GM03348 (cell line): ENCODE results near the gene TLK1.
"Not testable (repeated sequence)": the region's sequence is repeated elsewhere in the genome, so short reads cannot be mapped to it uniquely, and the experiment has no call there.

ENCODE experiments used
- DNase-seq: peaks from one replicate; pipeline ENCODE4 v3.0.0; 2012; ENCODE audit warnings: low spot score

TLK1 gene

DNA sequence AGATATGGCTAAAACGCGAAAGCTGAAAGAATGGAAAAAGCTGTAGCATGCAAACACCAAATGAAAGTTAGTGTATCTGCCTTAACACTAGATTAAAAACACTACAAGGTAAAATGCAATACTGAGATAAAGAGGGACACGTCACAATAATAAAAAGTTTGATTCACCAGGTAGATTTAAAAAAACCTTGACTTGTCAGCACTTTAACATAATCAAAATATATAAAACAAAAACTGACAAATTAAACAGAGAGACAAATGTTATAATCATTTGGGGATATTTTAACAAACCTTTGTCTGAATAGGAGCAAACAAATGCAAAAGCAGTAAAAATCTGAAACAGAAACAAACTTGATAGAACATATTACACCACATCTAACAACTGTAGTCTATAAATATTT lies 18.3 kb downstream of the TLK1 start:
- DNase-seq = no peak

DNA sequence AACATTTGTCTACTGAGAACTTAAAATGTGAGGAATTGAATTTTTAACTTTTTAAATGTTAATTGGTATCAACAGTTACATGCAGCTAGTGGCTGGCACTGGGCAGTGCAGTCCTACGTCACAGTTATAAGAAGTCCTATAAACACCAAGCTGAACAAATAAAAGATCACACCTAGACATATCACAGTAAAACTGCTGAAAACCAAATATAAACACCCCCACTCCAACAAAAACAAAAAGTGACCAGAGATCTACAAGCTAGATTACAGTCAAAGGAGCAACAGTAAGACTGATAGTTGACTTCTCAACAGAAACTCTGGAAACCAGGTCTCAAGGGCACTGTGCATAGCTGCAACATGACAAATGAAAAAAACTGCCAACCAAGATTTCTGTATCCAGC lies 19.4 kb downstream of the TLK1 start:
- no peak for DNase-seq

DNA sequence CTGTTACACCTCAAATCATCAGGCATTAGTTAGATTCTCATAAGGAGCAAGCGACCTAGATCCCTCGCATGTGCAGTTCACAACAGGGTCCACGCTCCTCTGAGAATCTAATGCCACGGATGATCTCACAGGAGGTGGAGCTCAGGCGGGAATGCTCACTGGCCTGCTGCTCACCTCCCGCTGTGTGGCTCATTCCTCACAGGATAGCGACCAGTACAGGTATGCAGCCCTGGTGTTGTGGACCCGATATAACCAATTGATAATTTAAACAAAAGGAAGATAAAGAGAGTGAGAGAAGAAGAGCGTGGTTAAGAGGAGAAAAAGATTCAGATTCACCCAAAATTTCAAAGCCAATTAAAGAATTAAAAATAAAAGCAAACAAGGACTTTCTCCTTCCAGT lies 20.8 kb downstream of the TLK1 start:
- no peak for DNase-seq

DNA sequence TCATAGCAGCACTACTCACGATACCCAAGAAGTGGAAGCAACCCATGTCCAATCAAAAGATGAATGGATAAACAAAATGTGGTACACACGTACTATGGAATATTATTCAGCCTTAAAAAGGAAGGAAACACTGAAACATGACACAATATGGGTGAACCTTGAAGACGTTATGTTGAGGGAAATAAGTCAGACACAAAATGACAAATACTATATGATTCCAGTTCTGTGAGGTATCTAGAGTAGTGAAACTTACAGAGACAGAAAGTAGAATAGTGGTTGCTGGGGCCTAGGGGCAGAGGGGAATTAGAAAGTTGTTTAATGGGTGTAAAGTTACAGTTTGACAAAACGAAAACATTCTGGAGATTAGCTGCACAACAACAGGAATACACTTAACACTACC lies 24.7 kb downstream of the TLK1 start:
- DNase-seq = no peak

DNA sequence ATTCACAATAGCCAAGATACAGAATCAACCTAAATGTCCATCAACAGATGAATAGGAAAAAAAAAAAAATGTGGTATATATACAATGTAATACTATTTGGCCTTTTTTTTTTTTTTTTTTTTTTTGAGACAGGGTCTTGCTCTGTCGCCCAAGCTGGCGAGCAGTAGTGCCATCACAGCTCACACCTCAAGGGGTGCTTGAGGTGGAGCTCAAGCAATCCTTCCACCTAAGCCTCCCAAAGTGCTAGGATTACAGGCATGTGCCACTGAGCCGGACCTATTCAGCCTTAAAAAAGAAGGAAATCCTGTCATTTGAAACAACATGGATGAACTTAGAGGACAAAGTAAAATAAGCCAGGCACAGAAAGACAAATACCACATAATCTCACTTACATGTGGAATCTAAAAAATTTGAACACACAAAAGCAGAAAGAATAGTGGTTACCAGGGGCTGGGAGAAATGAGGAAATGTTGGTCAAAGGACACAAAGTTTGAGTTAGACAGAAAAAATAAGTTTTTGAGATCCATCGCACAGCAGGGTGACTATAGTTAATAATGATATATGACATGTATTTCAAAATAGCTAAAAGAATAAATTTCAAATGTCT lies 26.0 kb downstream of the TLK1 start:
- no peak for DNase-seq

DNA sequence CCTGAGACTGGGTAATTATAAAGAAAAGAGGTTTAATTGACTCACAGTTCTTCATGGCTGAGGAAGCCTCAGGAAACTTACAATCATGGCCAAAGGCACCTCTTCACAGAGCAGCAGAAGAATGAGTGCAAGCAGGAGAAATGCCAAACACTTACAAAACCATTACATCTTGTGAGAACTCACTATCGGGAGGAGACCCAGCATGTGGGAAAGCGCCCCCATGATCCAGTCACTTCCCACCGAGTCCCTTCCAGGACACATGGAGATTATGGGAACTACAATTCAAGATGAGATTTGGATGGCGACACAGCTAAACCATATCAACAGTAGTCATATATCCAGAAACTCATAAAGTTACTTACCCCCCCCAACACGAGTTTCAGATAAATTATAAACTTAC lies 28.6 kb downstream of the TLK1 start:
- no peak for DNase-seq

DNA sequence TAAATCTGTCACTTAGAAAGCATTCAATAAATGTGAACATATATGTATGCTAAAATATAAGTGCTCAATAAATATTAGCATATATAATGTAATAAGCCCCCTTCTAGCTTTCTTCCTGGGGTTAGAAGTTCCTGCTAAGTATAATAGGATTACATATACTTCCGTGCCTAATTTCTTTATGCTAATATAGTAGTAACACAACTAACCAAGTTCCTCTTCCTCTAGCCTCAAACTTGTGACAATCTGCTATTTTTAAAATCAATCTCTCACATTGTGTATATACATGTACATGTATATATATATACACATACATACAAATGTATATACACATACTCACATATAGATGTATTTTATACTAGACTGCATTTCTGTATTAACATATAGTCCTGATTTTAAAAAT lies 32.2 kb downstream of the TLK1 start:
- no peak for DNase-seq

DNA sequence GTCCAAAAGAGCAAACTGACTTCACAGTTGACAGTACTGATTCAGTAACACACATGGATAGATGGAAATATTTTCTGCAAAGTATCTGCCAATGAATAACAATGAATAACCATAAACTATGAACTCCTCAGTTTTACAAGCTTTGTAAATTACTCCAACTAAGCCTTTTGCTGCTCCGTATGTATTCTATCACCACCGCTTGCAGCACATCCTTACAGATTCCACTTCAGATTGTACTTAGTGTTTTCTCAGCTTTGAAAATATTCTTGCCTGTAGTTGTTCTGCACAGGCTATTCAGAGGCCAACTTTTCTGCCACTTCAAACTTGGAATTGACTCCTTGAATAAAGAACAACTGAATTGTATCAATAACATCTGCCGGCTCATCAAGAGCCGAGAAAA lies 36.2 kb downstream of the TLK1 start:
- DNase-seq = no peak

DNA sequence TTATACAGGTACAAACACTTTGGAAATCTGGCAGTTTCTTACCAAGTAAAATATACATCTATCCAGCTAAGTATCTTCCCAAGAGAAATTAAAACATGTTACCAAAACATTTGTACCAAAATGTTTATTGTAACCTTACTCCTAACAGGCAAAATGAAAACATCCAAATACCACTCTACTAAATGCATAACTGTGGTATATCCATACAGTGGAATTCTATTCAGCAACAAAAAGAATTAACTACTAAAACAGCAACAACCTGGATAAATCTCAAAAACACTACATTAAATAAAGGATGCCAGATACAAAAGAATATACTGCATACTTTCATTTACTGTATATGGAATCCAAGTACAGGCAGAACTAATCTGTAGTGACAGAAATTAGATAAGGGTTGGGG lies 51.1 kb downstream of the TLK1 start:
- DNase-seq = no peak

DNA sequence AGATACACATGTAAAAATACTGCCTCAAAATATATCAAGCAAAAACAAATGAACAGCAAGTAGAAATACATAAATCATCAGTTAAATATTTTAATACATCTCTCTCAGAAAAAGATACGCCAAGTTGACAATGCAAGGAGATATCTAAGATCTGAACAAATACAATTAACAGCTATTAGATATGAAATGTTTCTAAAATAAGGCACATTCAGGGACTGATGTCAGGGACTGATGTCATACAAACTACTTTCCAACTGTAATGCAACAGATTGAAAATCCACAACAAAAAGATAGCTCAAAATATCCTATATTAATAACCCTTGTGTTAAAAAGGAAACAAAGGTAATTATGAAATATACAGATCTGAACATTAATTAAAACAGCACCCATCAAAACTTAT lies 51.7 kb downstream of the TLK1 start:
- no peak for DNase-seq

DNA sequence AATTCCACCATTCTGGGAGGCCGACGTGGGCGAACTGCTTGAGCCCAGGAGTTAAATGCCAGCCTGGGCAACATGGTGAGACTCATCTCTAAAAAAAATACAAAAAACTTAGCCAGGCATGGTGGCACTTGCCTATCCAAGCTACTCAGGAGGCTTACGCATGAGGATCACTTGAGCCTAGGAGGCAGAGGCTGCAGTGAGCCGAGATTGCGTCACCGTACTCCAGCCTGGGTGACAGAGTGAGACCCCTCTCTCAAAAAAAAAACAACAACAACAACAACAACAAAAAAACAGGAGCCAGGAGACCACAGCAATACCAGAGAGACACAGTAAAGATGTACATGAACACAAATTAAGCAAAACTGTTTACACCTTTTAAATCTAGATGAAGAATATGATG lies 52.9 kb downstream of the TLK1 start:
- DNase-seq = no peak

DNA sequence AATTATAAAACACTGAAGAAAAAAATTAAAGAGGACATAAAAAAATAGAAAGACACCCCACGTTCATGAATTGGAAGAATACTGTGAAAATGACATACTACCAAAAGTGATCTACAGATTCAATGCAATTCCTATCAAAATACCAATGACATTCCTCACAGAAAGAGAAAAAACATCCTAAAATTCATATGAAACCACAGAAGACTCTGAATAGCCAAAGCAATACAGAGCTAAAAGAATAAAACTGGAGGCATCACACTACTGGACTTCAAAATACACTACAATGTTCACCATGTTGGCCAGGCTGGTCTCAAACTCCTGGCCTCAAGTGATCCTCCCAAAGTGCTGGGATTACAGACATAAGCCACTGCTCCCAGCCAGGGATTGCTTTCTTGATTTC lies 56.3 kb downstream of the TLK1 start:
- no peak for DNase-seq

DNA sequence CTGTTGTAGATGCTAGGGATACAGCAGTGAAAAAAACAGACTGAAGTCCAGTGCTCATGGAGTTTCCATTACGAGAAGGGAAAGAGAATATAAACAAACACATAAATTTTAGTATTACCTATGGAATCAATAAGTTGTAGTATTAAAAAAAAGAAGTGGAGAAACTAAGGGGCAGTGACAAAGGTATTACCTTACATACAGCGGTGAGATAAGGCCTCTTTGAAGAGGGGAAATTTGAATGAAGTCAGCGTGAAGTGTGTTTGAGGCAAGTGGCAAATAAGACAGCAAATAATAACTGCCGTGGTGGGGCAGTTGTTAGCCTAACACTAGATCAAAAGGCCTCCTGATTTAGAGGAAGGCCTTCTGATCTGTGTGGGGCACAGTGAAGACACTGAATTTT lies 57.9 kb downstream of the TLK1 start:
- no peak for DNase-seq

DNA sequence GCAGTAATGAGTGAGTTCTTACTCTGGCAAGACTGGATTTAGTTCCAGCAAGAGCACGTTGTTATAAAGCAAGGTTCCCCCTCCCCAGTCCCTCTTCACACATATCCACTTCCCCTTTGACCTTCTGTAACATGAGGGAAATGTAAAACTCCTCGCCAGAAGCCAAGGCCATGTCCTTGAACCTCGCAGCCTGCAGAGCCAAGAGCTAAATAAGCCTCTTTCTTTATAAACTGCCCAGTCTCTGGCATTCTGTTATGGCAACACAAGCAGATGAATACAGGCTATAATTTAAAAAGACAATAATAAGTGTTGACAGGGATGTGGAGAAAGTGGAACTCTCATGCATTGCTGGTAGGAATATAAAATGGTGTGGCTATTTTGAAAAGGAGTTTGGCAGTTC lies 60.3 kb downstream of the TLK1 start:
- no peak for DNase-seq

DNA sequence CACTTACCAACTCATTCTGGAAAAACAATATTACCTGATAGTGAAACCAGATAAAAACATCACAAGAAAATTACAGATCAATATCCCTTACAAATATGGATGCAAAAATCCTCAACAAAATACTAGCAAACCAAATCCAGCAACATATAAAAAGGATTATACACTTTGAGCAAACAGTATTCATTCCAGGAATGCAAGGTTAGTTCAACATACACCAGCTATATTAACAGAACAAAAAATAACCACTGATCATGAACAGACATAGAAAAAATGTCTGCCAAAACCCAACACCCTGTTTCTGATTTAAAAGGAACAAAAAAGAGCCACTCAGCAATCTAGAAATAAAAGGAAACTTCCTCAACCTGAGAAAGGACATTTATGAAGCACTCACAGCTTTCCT lies 62.1 kb downstream of the TLK1 start:
- DNase-seq = no peak

DNA sequence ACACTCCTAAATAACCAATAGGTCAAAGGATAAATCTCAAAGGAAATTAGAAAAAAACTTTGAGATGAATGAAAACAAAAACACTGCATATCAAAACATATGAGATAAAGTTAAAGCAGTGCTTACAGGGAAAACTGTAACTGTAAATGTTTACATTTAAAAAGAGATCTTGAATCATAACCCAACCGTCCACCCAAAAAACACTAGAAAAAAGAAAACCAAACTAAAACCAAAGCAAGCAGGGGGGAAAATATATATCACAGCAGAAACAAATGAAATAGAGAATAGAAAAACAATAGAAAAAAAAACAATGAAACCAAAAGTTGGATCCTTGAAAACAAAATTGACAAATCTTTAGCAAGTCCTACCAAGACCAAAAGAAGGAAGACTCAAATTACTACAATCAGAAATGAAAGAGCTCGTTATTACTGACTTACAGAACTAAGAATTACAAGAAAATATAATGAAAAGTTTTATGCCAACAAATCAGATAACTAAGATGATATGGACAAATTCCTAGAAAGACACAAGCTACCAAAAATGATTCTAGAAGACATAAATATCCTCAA lies 65.6 kb downstream of the TLK1 start:
- DNase-seq = no peak

DNA sequence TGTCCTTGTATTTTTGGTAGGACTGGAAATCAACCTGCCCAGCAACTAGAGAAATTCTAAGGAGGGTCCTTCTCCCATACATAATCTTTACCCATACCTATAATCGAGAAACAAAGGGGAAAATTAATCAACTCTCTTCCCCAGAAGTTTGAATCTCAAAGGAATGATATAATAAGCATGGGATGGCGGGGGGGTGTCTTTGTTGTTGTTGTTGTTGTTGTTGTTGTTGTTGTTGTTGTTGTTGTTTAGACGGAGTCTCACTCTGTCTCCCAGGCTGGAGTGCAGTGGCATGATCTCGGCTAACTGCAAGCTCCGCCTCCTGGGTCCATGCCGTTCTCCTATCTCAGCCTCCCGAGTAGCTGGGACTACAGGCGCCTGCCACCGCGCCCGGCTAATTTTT lies 69.2 kb downstream of the TLK1 start:
- DNase-seq = not testable (repeated sequence)

DNA sequence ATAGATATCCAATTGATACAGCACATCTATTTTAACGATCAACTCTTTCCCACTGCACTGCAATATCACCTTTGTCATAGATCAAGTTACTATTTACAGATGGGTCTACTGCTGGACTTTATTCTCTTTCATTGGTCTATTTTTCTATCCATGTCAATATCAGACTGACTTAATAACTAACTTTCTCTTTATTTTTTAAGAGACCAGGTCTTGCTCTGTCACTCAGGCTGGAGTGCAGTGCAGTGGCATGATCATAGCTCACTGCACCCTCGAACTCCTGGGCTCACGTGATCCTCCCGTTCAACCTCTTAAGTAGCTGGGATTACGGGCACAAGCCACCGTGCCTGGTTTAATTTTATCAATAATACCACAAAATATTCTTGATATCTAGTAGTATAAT lies 71.2 kb downstream of the TLK1 start:
- DNase-seq = no peak

DNA sequence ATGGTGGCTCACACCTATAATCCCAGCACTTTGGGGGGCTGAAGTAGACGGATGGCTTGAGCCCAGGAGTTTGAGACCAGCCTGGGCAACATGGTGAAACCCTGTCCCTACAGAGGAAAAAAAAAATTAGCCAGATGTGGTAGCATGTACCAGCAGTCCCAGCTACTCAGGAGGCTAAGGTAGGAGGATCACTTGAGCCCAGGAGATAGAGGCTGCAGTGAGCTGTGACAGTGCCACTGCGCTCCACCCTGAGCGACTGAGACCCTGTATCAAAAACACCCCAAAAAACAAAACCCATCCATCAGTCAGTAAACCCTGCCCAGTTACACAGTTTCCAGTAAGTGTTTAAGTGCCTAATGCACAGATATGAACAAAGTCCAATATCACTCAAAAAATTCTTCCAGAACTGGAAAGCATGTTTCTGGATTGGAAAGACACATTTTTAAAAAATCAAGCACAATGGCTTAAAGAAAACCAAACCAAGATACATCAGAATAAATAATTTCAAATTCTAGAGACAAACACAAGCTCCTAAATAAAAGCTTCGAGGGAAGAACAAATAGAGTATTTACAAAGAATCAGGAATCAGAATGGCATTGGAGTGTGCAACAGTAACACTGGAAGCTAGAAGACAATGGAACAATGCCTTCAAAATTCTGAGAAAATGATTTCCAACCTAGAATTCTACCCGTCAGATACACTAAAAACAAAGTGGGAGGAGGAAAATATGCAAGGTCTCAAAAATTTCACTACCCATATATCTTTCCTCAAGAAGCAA lies 72.4 kb downstream of the TLK1 start:
- DNase-seq = no peak

DNA sequence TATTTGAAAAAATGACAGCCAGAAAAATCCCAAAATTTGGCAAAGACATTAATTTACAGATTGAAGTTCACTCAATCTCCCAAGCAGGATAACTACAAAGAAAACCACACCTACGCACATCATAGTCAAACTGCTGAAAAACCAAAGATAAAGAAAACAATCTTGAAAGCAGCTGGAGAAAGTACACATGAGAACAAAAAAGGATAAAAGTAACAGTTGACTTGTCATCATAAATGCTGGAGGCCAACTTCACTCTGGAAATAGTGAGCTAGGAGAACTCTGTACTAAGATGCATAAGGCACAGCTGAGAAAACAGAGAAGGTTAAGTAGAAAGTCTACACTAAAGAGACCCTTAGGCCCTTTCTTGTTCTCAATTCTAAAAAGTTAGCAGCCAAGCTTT lies 73.1 kb downstream of the TLK1 start:
- DNase-seq = no peak

DNA sequence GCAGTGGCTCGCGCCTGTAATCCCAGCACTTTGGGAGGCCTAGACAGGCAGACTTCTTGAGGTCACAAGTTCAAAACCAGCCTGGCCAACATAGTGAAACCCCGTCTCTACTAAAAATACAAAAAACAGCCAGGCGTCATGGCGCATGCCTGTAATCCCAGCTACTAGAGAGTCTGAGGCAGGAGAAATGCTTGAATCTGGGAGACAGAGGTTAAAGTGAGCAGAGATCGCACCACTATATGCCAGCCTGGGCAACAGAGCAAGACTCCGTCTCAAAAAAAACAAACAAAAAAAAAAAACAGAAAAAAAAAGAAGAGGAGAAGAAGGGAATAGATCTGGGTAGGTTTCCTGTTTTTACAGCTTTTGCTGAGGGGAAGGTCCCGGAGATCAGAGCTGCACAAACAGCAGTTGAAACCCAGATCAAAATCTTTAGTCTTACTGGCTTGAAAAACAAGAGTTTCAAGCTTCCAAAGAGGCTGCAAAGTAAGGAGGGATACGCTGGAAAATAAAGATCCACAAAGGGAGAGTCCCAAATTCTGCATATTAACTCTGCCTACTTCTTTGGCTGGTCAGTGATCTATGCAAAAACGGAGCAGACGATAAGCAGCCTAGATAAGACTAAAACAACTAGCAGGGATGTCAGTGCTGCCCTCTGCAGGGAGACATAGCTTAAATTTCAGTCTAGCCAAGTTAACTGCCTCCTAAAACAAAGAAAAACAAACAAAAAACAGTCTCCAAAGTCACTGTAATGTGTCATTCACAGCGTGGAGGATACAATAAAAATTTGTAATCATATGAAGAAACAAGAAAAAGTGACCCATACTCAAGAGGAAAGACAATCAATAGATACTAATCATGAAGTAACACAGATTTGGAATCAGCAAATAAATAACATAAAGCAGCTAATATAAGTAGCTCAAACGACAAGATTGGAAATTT lies 74.1 kb downstream of the TLK1 start:
- peak; percentile 40 for DNase-seq

DNA sequence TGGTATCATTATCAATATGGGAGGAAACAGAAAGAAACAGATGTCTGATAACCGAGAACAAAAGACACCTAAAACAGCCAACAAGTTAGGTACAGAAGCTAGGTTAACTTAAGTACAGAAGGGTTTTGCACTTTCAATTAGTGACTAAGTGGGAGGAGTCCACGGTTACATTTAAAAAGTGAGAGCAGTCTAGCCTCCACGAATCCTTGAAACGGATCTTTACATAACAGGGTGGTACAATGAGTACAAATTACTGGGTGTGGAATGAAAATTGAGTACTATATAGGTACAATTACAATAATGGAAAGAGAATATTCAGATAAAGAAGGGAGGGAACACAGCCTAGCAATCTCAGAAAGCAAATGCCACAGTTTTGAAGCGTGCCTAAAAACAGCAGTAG lies 76.6 kb downstream of the TLK1 start:
- DNase-seq = no peak

DNA sequence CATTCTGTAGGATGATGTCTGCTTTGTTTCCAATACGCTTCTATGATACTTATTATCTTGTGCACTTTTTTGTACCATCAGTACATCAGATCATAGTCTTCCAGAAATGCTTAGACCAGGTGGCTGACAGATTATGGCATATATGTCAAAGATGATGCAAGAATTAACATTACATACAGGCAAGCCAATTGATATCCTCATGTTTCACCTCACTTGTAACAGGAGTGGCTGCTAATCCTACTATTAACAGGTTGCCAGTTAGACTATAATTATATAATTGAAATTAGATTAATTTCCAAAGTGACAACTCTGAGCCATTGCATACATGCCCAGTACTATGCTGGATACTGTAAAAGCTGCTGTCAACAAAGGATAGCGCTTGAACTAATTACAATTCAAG lies 77.2 kb downstream of the TLK1 start:
- no peak for DNase-seq
